MCF 10A (cell line): ENCODE results near the gene PHPT1. TPM values are rescaled to one million over a fixed set of nuclear protein-coding genes. Genes with fewer than 3 reads are reported as not detected.
"Not testable (repeated sequence)": the region's sequence is repeated elsewhere in the genome, so short reads cannot be mapped to it uniquely, and the experiment has no call there.

Experiments
- Bru-seq: library from RNA; stranded (reverse); fragments of 400-500 nt; gene quantifications from one replicate; lab custom pipeline; 2021; lab: Mats Ljungman, UMichigan
- BruChase-seq, 2 experiments: library from RNA; stranded (reverse); fragments of 400-500 nt; gene quantifications; one replicate each; lab custom pipeline; 2021; lab: Mats Ljungman, UMichigan
- BruUV-seq: library from RNA; stranded (reverse); fragments of 400-500 nt; replicated peaks from 2 replicates; lab custom pipeline; 2021; lab: Mats Ljungman, UMichigan
- CTCF ChIA-PET: fragments of 300-600 bp; sonication (Branson Sonifier 250); formaldehyde crosslinking; extraction: SDS; loops from one replicate; lab custom pipeline; 2021; ENCODE audit warnings: antibody characterized with exemption, inconsistent platforms; lab: Yijun Ruan, JAX
- POLR2A ChIA-PET: fragments of 300-600, 350-650 bp; sonication (Branson Sonifier 250); formaldehyde crosslinking; extraction: SDS; loops from one replicate; lab custom pipeline; 2020; ENCODE audit warnings: antibody characterized with exemption, inconsistent platforms; lab: Yijun Ruan, JAX
- DNase-seq: peaks from one replicate; pipeline ENCODE4 v3.0.0-alpha.2; 2018; ENCODE audit not compliant: unreplicated experiment
- H3K27ac Mint-ChIP-seq: one replicate; pipeline ENCODE4 v1.8.0; 2022; ENCODE audit warnings: mild to moderate bottlenecking, low read depth, mixed read lengths; ENCODE audit not compliant: unreplicated experiment
- H3K27me3 Mint-ChIP-seq: one replicate; pipeline ENCODE4 v1.8.0; 2022; ENCODE audit warnings: mixed read lengths; ENCODE audit not compliant: insufficient read depth, unreplicated experiment
- H3K36me3 Mint-ChIP-seq: one replicate; pipeline ENCODE4 v1.8.0; 2022; ENCODE audit warnings: mild to moderate bottlenecking, moderate library complexity, mixed read lengths; ENCODE audit not compliant: insufficient read depth, unreplicated experiment
- H3K4me1 Mint-ChIP-seq: one replicate; pipeline ENCODE4 v1.8.0; 2022; ENCODE audit warnings: mixed read lengths; ENCODE audit not compliant: insufficient read depth, unreplicated experiment
- H3K4me3 Mint-ChIP-seq: one replicate; pipeline ENCODE4 v1.8.0; 2022; ENCODE audit warnings: mild to moderate bottlenecking, moderate library complexity, mixed read lengths; ENCODE audit not compliant: unreplicated experiment
- H3K9me3 Mint-ChIP-seq: one replicate; pipeline ENCODE4 v1.8.0; 2022; ENCODE audit warnings: mixed read lengths; ENCODE audit not compliant: unreplicated experiment
- intact Hi-C: fragments of 100-400 bp; cut with micrococcal nuclease; formaldehyde crosslinking; loops from 2 replicates; pipeline ENCODE4 v1.14.1; 2022
- long read RNA-seq: library from polyadenylated mRNA; stranded (forward); transcript quantifications from one replicate; pipeline ENCODE4 v2.0.0, GENCODE V29; 2022
- total RNA-seq: library from RNA; stranded (reverse); gene quantifications from 2 replicates; pipeline ENCODE4 v1.2.3, GENCODE V29; 2022
- TF ChIP-seq, protein P1 (sequence below): fragments of 200-600 bp; IDR thresholded peaks from one replicate; pipeline ENCODE4 v1.8.0; 2022; ENCODE audit warnings: antibody characterized with exemption, mild to moderate bottlenecking; ENCODE audit not compliant: unreplicated experiment

Gene PHPT1
- 173 and 193 TPM in 2 replicates for total RNA-seq
- Bru-seq, nascent RNA: percentile 79 among the genes with signal in this experiment
- percentile 92 among the genes with signal in this experiment for BruChase-seq, experiment 1, labeled RNA remaining after a 6-hour chase
- BruChase-seq, experiment 2, labeled RNA remaining after a 2-hour chase: percentile 82 among the genes with signal in this experiment
- long read RNA-seq, transcript PHPT1-206 (4 exons, 618 nt): minor isoform, 8 of 408 reads
- long read RNA-seq, transcript PHPT1-205 (3 exons, 1,316 nt): minor isoform, 12 of 408 reads
- long read RNA-seq, transcript PHPT1-204 (2 exons, 627 nt): minor isoform, 5 of 408 reads
- long read RNA-seq, transcript PHPT1-201 (3 exons, 890 nt): major isoform, 240 of 408 reads
- long read RNA-seq, partial matches to known transcripts: 13 of 408 reads
- long read RNA-seq, other reads (novel, unspliced or antisense): 129 of 408 reads

DNA sequence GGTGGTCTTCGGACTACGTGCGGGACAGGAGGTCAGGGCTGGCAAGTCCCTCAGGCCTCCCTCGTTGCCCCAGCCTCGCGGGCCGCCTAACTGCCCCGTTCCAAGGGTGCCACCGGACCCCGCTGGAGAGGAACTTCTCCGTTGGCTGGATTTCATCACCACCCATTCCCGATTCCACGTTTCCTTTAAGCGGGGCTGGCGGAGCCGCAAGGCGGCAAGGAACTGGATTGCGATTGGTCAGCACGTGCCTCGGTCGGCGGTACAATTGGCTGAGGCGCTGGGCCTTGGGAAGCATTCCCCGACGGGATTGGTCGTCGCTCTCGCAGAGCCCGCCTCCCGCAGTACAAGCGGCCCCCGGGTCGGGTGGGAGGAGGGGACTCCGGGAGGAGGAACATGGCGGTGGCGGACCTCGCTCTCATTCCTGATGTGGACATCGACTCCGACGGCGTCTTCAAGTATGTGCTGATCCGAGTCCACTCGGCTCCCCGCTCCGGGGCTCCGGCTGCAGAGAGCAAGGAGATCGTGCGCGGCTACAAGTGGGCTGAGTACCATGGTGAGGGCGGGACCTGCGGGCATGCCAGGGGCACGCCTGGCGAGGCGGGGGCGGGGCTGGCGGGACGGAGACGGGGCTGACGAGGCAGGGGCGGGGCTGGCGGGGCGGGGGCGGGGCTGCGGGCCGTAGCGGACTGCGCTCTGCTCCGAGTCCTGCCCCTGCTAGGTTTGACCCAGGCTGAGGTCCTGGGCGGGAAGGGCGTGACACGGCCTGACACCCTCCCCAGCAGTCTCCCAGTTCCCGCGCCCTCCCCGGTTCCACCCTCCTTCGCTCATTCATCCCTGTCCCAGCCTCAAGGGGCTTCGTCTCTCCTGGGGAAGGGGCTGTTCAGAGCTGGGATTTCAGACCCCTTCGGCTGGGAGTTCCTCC is at the start of gene PHPT1:
Gene PHPT1 (plus strand): TSS at position 372 of the 922 bp plus-strand sequence. CDS start 22 bp downstream, at position 394.
- no peaks in the 10 kb centered on the region for H3K9me3 Mint-ChIP-seq
- H3K4me3 Mint-ChIP-seq: peak within 1 kb of the TSS; percentile 96
- CTCF ChIA-PET: interaction anchor here (1.4 kb wide), 1 partner anchor 180 kb away, joined by 4 read pairs; no protein-coding TSS in a partner anchor
- peak within 1 kb of the TSS; percentile 89 for H3K27ac Mint-ChIP-seq
- no peaks in the 10 kb centered on the region for H3K27me3 Mint-ChIP-seq
- intact Hi-C loops: loop anchor here (10.0 kb wide), 1 partner anchor 96 kb away; the partner anchor contains the start of genes C8G and FBXW5
- POLR2A ChIA-PET: interaction anchor here (0.6 to 2.6 kb wide), 10 partner anchors 11 to 316 kb away, joined by 3 to 25 read pairs (median 6); partner anchors contain the start of genes EDF1, RABL6, TMEM141 and TRAF2
- TF ChIP-seq, protein P1, sequence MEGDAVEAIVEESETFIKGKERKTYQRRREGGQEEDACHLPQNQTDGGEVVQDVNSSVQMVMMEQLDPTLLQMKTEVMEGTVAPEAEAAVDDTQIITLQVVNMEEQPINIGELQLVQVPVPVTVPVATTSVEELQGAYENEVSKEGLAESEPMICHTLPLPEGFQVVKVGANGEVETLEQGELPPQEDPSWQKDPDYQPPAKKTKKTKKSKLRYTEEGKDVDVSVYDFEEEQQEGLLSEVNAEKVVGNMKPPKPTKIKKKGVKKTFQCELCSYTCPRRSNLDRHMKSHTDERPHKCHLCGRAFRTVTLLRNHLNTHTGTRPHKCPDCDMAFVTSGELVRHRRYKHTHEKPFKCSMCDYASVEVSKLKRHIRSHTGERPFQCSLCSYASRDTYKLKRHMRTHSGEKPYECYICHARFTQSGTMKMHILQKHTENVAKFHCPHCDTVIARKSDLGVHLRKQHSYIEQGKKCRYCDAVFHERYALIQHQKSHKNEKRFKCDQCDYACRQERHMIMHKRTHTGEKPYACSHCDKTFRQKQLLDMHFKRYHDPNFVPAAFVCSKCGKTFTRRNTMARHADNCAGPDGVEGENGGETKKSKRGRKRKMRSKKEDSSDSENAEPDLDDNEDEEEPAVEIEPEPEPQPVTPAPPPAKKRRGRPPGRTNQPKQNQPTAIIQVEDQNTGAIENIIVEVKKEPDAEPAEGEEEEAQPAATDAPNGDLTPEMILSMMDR: no peak
- peak; percentile 98 for DNase-seq
- peaks cover 35% of the 10 kb centered on the region for H3K36me3 Mint-ChIP-seq
- no peaks in the 10 kb centered on the region for H3K4me1 Mint-ChIP-seq
- no TSS peak for BruUV-seq

DNA sequence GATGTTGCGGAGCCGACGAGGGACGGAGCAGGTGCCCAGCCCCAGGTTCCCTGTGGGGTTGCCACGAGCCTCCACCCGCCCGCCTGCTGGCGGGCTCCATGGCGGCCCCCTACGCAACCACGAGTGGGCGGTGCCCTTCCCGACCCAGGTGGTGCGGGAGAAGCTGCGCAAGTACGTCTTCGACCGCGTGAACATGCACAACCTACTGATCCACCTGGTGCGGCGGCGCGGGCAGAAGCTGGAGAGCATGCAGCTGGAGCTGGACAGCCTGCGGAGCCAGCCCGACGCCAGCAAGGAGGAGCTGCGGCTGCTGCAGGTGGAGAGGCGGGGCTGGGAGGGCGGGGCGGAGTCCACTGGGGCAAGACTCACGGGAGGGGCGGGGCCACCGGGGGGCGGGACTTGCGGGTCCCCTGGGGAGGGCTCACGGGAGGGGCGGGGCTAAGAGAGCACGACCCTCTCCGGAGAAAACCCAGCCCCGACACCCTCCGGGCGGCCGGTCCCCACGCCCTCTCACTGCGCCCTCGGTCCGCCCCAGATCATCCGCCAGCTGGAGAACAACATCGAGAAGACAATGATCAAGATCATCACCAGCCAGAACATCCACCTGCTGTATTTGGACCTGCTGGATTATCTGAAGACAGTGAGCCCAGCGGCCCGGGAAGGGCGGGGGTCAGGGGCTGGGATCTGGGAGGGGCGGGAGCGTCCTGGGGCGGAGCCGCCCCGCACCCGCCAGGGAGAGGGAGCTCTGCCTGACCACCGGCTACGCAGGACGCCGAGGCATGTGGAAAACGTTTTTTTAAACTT is 49.2 kb upstream of the PHPT1 start:
- TF ChIP-seq, protein P1: no peak
- no peaks in the 10 kb centered on the region for H3K27me3 Mint-ChIP-seq
- DNase-seq: peak; percentile 85
- H3K27ac Mint-ChIP-seq: no peak overlapping the region
- intact Hi-C loops: no loop called here
- H3K9me3 Mint-ChIP-seq: no peaks in the 10 kb centered on the region
- peak overlapping the region; percentile 68 for H3K4me3 Mint-ChIP-seq
- no TSS peak for BruUV-seq
- H3K36me3 Mint-ChIP-seq: peaks cover 7% of the 10 kb centered on the region
- peaks cover 14% of the 10 kb centered on the region for H3K4me1 Mint-ChIP-seq
- ChIA-PET POLR2A (interaction anchor here (0.7 to 1.8 kb wide), 8 partner anchors 9 to 1181 kb away, joined by 3 to 8 read pairs (median 4); partner anchors contain the start of gene TMEM141), CTCF (interaction anchor here (0.6 to 1.0 kb wide), 3 partner anchors 201 to 246 kb away, joined by 3 to 4 read pairs (median 3); no protein-coding TSS in a partner anchor)

DNA sequence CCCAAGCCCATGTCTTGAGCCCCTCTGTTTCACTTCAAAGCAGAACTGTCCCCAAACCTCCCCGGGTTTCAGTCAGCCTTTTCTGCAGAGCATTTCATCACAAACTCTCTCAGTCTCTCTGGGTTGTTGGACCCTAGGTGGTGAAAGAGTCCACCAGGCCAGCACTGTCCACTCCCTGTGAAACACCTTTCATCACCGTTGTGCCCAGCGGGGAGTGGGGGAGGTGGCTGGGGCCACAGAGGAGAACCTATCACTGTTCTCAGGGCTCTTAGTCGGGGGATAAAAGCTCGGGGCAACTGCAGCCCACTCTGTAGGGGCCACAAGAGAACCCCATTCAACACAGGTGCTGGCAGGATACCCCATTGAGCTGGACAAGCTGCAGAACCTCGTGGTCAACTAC is 46.9 kb upstream of the PHPT1 start:
- TF ChIP-seq, protein P1: no peak
- no TSS peak for BruUV-seq
- Mint-ChIP-seq H3K36me3 (peaks cover 7% of the 10 kb centered on the region), H3K27me3 (no peaks in the 10 kb centered on the region), H3K4me1 (peaks cover 14% of the 10 kb centered on the region), H3K27ac (no peak overlapping the region), H3K4me3 (no peak overlapping the region), H3K9me3 (no peaks in the 10 kb centered on the region)
- POLR2A ChIA-PET: interaction anchor here (0.7 to 2.1 kb wide), 4 partner anchors 8 to 36 kb away, joined by 3 to 12 read pairs (median 4); partner anchors contain the start of gene TMEM141
- no peak for DNase-seq
- CTCF ChIA-PET: interaction anchor here (0.8 to 3.1 kb wide), 2 partner anchors 10 to 40 kb away, joined by 5 to 12 read pairs; partner anchors contain the start of gene AJM1
- intact Hi-C loops: no loop called here

DNA sequence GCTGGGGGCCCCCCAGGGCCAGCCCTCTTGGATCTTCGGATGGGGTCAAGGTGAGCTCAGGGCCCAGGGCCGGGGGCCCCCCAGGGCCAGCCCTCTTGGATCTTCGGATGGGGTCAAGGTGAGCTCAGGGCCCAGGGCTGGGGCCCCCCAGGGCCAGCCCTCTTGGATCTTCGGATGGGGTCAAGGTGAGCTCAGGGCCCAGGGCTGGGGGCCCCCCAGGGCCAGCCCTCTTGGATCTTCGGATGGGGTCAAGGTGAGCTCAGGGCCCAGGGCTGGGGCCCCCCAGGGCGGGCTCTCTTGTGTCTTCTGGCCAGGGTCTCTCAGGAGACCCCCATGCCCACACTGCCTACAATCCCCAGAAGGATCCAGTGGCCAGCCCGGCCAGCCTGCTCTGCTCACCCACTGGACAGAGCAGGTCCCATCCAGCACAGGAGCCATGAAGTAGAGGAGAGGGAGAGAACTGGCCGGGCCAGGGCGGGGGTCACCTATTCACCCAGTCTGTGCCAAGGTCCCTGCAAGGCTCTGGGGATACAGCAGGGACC is 46.1 kb upstream of the PHPT1 start:
- H3K36me3 Mint-ChIP-seq, H3K27ac Mint-ChIP-seq, intact Hi-C loops, DNase-seq, H3K4me3 Mint-ChIP-seq, H3K9me3 Mint-ChIP-seq, H3K27me3 Mint-ChIP-seq, BruUV-seq: not testable (repeated sequence)
- H3K4me1 Mint-ChIP-seq: peaks cover 14% of the 10 kb centered on the region
- CTCF ChIA-PET: interaction anchor here (0.6 to 3.1 kb wide), 2 partner anchors 11 to 317 kb away, joined by 3 to 12 read pairs; no protein-coding TSS in a partner anchor
- POLR2A ChIA-PET: interaction anchor here (0.8 to 2.1 kb wide), 2 partner anchors 9 to 11 kb away, joined by 3 to 12 read pairs; partner anchors contain the start of gene TMEM141
